Hippocampal formation (tissue), 2 donors: ENCODE measurements around the gene SACS.
"Not testable (repeated sequence)": the region's sequence is repeated elsewhere in the genome, so short reads cannot be mapped to it uniquely, and the experiment has no call there.

ENCODE experiments used
- DNase-seq, 2 donors: peaks; one replicate each; lab custom pipeline; 2025; lab: John Stamatoyannopoulos, UW

SACS gene

DNA sequence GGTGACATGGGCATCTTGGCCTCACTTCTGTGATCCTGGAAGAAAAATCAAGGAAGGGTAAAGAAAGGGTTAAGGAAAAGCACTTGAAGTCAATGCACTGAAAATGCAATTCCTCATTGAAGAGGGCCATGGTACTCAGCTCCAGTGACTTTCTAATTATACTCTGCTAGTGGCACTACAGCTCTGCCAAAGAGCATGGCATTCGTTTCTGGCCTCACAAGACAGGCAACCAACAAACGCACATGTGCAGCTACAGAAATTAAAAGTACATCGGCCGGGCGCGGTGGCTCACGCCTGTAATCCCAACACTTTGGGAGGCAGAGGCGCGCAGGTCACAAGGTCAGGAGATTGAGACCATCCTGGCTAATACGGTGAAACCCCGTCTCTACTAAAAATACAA, 21.8 kb downstream of the SACS start:
- no peak for DNase-seq

DNA sequence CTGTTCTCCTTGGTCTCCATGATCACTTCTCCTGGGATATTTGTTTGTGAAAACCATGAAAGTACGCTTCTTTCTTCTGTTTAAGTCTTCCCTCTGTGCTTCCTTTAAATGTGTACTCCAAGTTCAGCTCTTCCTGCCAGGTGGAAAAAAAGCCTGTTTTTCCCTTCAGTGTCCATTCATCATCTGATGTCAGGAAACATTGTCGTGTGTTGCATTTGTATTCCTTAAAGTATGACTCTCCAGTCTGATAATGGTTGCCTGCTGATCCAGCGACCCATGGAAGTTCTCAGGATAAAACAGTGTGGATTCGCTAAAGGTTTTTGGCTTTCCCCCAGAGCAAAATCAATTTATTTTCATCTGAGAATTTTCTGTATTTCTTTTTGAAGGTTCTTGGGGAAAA, 22.3 kb downstream of the SACS start:
- DNase-seq = no peak

DNA sequence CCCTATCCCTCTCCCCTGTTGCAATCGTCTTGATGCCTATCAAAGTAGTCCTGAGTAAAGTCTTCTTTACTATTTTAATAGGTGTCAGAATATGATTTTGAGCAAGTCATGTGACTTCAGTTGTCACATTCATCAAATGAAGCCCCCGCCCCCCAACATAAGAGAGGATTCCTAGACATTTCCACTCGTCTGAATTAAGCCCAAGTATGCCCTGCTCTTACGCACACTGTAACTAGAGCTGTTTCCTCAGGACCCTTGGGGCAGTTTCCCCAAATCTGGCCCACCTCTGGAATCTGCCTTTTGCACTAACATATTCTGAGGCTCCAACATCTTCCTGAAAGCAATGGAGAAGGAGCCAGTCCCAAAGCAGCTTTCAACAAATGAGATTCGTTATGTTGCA, 25.5 kb downstream of the SACS start:
- DNase-seq = no peak

DNA sequence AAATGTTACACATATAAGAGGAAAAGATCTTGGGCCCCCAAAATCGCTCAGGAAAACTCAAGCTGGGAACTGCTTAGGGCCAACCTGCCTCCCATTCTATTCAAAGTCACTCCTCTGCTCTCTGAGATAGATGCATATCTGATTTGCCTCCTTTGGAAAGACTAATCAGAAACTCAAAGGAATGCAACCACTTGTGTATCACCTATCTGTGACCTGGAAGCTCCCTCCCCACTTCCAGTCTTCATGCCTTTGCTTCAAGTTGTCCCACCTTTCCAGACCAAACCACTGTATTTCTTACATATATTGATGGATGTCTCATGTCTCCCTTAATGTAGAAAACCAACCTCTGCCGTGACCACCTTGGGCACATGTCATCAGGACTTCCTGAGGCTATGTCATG, 32.3 kb downstream of the SACS start:
- not testable (repeated sequence) for DNase-seq

DNA sequence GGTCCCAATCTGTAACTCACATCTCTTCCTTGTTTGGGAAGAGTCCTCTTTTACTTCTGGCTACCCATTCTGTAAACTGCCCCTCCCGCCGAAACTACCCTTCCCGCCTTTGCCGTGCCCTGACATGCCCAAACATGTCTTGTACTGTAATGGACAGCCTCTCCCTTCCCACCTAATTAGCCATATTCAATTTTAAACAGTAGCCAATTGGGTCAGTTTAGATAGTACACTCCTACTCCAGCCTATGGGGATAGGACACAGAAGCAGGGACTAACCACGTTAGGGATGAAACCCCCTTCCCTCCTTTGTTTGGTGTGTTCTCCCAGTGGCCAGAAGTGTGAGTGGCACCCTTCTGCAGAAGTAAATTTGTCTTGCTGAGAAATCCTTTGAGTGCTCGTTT, 34.2 kb downstream of the SACS start:
- no peak for DNase-seq

DNA sequence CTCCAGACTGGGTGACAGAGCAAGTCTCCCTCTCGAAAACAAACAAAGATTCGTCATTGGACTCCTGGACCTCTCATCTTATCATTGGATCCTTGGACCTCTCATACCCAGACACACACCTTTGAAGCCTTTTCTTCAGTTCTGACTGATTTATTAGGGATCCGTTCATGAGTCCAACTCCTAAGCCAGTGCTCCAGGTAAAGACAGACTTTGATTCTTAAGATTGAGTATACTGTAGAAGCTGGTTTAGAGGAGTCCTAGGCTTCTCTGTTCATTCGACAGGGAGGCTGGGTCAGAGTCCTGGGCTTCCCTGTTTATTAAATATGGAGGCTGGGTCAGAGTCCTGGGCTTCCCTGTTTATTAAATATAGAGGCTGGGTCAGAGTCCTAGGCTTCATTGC, 38.7 kb downstream of the SACS start:
- DNase-seq = no peak

DNA sequence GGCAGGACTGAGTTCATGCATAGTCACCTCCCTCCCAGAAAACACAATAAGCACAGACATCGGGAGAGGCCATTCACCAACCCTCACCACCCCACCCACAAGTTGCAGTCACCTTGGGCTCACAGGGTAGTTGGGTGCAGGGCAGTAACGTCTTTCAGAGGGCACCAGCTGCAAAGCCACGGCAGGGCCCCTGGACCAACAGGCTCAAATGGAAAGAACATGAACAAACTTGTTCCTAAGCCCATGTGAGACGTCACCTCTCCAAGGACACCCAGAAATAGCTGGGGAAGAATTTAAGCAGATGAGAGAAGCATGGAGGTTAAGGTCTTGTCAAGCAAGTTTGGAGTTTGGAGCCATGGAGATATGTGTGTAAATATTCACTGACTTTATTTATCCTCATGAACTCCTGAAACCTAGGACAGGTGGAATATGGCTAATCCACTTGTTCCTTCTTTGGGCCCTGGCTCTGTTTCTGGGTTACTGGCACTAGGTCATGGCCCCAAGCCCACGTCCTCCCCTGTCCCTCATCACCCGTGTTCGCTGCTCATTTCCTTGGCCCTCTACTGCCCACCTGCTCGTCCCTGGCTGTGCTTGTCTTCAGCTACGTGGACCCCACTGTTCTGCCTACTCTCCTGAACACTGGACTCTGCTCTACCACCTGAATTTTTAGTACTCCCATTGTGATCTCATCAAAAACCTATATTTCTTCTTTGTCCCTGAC, 40.4 kb downstream of the SACS start:
- no peak for DNase-seq

DNA sequence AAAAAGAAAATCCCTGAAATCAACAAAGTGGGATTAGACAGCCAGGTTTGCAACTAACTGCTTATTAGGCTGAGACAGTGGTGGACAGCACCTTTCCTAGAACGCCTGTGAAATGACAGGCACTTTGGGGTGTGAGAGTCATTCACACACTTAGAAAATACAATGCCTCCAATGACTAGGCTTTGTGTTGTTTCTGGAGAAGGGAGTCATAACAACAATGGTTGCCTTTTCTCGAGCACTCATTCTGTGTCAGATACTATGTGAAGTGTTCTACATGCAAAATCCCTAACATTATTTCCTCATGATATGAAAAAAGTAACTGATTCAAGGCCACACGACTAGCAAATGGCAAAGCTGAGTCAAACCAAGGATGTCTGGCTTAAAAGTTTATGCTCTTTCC, 41.2 kb downstream of the SACS start:
- DNase-seq = no peak

DNA sequence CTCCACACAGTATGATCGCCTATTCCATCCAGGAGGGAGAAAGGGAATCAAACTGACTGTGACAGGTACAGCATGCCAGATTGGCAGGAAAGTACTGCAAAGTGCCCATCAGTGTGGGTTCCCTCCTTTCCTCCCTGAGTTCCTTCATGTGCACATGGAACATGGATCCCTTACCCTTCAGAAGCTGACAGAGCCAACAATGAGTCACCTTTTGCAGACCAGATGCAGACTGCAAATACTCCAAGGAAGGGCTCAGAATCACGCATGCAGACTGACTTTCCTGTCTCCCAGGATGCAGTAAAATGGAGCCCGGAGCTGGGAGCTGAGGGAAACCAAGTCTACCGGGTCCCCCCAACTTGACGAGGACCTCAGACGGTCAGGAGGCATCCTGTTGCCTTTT, 41.8 kb downstream of the SACS start:
- no peak for DNase-seq

DNA sequence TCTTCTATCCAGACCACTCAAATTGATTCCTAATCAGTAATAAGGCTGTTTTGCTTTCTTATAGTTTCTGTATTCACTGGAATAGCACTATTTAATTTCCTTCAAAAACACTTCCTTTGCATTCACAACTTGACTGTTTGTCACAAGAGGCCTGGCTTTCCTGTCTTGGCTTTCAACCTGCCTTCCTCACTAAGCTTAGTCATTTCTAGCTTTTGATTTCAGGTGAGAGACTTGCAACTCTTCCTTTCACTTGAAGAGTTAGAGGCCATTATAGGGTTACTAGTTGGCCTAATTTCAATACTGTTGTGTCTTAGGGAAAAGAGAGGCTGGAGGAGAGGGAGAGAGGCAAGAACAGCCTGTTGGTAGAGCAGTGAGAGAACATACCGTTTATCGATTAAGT, 47.0 kb downstream of the SACS start:
- no peak for DNase-seq

DNA sequence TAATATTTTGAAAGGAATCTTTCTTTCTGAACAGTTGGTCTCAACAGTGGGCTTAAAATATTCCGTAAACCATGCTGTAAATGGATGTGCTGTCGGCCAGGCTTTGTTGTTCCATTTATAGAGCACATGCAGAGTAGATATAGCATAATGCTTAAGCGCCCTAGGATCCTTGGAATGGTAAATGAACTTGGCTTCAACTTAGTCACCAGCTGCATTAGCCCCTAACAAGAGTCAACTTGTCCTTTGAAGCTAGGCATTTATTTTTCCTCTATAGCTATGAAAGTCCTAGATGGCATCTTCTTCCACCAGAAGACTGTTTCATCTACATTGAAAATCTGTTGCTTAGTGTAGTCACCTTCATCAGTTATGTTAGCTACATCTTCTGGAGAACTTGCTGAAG, 47.6 kb downstream of the SACS start:
- no peak for DNase-seq

DNA sequence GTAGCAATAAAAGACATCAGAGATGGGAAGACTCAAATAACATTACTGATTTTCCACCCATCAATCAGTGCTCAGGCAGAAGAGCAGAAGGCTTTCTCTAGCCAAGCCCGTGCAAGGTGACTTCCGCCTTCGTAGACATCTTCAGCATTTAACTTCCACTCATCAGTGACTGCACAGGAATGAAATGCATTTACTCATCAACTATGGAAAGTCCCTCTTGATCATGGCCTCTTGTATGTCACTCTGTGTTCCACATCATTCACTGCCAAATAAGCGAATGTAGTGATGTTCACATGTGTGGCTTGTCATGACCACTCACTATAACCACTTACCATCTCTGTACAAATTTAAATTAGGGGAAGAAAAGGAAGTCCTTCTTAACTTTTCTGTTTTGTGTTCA, 49.4 kb downstream of the SACS start:
- no peak for DNase-seq

DNA sequence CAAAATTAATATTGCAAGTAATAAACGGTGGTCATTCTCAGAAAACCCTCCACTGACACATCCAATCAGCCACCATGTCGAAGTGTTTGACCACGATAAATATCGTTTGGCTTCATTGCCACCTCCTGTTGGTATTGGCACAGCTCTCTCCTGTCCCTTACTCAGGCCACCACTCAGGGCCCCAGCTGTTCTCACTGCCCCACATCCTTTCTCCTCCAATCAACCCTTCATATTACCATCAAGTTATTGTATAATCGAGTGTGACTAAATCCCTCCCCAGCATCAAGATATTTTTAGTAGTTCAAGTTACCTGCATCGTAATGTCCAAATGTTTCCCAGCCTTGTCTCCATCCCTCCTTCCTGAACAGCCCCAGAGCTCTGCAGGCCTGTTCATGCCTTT, 50.4 kb downstream of the SACS start:
- DNase-seq = no peak

DNA sequence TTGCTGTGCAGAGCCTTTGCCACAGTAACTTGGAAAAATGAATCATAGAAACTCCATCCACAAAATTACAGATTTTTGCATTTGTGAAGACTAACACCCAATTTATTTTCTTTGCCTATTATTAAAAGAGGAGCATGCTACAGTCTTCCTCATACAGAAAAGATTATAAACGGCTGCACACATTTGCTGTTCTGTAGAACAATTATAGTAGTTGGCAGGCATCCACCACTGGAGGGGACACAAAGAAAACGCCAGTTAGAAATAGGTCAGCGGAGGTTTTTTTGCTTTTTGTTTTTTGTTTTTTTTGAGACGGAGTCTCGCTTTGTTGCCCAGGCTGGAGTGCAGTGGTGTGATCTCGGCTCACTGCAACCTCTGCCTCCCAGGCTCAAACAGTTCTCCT, 51.6 kb downstream of the SACS start:
- peak in 1 of 2 donors; percentile 40 for DNase-seq

DNA sequence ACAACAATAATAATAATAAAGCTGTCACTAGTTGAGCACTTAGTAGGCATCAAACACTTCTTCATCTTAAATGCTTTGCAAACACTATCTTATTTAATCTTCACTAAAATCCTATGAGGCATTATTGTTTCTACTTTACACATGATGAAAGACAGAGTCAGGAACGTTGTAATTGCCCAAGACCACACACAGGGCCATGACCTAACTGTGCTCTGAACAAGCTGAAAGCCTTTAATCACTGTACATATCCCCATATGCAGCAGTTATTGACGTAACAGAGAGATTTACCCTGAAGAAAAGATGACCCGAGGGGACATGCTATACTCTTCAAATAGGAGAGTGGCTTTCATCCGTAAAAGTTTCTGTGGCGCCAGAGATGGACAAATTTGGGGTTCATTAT, 53.0 kb downstream of the SACS start:
- no peak for DNase-seq

DNA sequence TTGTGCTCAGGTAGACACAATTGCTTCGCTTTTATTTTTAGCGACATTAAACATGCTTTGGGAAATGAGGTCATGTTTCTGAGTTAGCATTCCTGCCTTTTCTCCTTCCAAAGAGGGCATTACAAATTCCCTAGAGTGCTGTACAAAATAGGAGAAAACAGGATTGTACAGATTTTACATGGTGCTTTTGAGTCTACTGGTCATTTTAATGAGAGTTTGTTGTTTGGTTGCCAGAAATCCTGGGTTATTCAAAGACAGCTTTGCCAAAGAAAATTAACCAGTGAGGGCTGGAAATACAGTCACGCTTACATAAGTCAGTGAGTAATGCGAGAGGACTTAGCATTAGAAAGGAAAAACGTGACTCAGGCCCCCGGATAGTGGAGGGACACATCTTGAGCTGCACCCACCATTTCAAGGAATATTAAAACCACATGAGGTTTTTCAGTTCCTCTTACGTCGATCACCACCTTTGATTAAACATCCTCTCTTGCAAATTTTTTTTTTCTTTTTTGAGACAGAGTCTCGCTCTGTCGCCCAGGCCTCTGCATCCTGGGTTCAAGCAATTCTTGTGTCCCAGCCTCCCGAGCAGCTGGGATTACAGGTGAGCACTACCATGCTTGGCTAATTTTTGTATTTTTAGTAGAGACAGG, 55.4 kb downstream of the SACS start:
- no peak for DNase-seq

DNA sequence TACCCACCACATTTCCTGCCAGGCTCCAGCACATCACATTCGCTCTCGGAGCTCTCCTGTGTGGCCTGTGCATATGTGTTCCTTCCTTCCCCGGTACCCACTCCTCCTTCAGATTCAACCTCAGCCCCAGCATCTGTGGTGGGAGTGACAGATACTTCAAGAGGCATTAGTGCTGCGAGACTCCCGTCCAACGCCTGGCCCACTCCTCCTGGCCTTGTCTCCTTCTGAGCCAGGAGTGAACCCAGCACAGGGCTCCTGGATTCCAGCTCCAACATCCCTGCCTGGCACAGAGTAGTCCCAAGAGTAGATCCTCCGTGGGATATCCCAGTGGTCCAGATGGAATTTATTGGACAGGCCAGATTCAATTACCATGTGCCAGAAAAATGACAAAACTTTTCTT, 55.9 kb downstream of the SACS start:
- DNase-seq = no peak

DNA sequence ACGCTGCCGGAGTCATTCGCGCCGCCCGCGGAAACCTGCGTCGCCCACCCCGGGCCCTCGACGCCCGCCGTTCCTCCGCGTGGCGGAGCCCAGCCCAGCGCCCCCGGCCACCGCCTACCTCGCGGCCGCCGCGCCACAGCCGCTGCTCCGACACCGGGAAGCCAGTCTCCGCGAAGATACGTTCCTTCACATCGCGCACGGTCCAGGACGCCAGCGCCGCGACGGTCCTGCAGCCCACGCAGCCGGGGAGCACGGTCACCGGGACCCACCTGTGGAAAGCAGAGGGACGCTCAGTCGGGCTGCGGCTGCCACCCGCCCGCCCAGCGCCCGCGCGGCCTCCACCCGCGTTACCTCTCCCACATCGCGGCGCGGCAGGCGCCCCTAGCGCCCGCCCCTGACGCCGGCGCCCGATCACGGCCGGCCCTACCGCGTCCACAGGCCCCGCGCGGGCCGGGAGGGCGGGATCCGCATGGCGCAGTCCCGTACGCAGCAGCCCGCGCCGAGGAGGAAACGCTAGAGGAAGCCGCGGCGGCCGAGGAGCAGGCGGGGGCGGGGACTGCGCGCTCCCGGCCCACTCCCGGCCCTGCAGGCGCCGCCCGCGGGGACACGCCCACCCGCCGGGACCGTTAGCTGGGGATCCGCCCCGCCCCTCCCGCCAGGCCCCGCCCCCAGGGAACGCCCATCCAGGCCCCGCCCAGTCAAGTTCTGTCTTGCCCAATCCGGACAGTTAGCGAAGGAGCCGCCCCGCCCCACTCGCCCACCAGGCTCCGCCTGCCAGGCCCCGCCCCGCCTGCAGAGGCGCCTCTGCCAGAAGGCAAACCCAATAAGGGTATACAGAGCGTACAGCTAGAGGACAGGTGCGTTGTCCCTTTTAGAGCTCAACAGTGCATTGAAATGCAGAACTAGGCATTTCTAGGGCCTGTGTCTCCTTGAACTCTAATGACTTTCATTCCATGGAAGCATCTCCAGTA, 58.2 kb downstream of the SACS start:
- DNase-seq = peak; percentile 91 to 98

DNA sequence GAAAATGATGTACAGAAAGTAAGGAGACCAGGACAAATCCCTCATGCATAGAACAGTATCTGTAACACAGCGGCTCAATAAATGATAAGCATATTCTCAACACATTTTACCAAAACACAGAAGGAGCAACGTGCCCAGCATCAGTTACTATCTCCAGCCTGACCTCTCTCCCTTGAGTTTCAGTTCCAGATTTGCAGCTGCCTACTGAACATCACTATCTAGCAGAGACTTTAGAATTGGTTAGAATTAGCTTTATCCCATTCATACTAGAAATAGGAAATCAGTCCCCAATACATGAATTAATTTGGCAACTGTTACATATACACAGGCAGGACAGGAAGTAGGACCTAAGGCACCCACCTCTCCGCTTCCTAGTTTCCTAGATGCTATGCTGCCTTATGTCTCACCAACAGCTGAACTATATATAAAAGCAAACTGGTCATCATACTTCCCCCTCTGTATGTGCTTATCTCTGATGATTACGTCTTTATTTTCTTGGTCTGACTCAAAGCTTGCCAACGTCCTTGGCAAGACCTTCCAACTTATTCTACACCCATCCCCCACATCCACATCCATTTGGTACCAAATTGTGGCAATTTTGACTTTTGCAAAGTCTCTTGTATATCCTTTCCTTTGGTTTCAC, 61.1 kb downstream of the SACS start:
- DNase-seq = no peak

DNA sequence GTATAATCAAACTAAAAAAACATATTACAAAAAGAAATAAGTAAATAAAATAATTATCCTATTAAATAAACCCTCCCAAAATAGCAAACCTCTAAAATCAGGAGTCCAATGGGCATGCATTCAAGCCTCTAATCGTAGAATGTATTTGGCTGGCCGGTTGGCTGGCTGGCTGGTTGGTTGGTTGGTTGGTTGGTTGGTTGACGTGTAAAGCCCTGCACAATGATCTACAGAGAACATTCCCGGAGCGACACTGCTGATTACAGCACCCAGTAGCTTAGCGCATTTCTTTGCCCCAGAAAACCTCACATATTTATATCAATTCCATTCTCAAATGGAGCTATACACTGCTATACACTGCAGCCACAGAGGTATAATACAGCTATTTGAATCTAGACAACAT, 65.6 kb downstream of the SACS start:
- no peak for DNase-seq

DNA sequence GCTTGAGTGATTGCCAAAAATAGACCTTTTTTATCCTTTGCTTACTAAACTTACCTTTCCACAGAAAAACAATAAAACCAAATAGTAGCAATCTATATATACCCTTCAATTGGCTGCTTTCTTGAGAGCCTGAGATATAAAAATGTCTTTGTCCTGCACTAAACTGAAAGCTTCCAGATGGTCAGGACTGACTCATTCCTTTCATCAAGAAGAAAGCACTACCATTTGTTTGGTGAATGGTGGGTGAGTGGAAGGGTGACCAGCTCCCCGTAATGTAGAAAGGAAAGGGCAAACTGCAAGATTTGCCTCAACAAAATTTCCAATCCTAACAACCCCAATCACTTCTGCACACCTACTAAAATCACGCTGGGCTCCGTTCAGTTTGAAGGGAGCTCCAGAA, 67.8 kb downstream of the SACS start:
- no peak for DNase-seq

DNA sequence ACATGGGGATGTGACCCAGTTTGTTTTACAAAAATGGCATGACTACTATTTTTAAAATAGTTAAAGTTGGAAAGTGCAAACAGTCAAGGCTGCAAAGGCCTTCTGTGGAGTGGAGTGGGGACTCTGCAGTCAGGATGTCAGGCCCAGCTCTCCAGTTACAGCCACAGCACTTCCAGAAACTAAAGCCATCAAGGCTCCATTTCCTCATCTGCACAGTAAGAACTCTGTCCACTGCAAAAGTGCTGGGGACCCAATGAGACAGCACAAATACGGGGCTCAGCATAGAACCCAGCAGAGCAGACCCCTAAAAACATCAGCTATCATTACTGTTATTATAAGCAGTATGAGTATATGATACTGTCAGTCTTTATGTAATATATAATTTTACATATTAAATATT, 73.6 kb downstream of the SACS start:
- DNase-seq = no peak
